SW480 (cell line): ENCODE measurements around the gene CYFIP1.

Experiments
- DNase-seq: peaks from one replicate; pipeline ENCODE4 v3.0.0-alpha.2; 2016; ENCODE audit warnings: low spot score

CYFIP1 gene

DNA sequence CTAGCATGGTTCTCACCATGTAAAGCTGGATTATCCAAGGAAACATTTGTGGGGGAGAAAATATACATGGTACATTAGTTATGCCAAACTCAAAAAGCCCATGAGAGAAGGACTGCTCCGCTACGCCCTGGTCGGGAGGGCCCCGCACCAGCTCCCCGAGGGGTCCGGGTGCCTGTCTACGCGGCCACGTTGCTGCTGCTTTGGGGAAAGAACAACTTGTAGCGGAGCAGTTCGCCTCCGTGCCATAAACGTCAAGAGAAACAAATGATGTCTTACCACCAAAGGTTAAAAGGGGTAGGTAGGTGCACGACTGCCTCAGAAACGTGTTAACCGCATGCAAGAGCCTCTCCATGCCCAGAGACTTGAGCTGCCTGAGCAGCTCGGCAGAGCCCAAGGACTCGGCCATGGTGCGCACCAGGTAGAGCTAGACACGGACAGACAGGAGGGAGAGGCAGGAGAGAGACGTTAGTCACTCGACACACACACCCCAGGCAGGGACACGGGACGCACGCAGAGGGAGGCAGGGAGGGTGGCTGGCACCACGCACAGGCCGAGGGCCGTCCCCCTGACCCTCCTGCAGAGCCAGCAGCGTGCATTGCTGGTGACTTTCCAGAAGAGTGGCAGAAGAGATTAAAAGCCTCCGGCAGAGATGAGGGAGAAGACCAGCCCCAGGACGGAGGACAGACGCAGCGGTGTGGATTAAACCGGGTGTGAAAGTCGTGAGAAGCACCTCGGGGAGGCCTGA is 63.4 kb downstream of the CYFIP1 start:
- no peak for DNase-seq

GRCh38 chr15:22915866-22916515 is 64.2 kb downstream of the CYFIP1 start:
- DNase-seq: no peak

DNA sequence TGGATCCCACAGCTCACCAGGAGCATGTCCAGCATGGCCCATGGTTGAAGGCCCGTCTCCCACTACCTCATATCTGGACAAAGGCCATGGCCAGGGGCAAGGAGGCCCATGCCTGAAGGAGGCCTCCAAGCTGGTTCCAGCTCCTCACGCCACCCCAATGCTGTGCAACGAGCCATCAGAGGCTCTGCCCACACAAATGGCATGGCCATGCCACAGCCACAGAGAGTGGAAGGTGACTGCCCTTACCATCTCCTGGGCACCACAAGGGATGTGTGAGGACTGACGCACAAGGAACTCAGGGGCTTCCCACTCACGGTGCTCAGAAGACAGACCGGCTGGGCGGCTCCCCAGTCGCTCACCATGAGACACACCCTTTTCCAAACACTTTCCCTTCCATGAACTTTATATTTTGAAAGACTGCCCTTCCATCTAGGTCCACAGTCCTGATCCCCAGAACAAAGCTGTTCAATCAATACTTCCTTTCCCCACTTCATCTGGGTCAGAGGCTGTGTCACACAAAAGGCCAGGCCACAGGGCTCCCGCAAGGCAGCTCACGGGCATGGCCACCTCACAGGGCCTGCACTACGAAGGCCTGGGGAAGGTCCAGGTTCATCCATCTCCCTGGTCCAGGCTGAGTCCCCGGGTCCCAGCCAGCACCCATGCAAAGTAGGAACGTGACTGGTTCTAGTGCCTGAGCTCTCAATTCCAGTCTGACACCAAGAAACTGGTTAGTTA is 66.4 kb downstream of the CYFIP1 start:
- DNase-seq: no peak

DNA sequence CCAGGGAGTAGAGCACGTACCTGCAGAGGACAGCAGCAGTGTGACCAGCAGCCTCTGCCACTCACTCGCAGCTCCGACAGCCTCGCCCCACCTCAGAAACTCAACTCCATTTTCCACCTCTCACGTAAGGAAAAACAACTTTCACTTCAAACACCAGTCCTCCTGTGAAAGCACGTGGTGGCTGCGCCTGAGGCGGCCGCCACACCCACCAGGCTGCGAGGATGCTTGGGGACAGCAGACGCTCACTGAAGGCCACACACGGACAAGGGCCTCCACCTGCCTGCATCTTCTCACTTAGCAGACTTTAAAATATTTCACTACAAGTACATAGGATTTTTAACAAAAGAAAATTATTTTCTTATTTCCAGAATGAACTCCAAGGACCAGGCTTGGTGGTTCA is 67.9 kb downstream of the CYFIP1 start:
- DNase-seq: no peak

DNA sequence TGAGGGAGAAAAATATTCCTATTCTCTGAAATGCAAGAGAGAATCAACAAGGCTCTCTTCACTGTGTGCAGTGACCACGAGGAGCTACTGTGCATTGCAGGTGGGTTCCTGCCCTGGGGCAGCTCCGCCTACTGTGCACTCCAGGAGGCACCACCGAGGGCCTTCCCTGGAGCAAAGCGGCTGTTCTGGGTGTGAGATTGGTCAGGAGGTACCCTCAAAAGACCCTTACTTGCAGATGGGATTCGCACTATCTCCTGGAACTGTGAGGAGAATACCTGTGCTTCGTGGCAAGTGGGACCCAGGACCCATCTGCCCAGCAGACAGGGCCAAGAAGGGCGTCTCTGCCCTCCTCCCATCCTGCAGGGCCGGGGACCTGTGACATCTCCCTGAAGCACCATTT is 68.9 kb downstream of the CYFIP1 start:
- no peak for DNase-seq

DNA sequence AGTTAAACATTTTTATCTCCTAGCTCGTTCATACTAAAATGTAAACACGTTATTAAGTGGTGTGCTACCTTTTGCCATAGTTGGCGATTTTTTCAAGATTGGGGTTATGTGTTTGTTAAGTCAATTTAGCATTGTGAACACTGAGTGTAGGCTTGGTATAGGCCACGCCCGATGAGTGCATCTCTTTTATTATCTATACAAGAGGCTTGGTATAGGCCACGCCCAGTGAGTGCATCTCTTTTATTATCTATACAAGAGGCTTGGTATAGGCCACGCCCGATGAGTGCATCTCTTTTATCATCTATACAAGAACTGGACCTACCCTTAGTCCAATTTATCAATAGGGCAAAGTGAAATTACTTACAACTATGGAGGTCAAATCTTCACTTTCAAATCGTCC is 71.3 kb downstream of the CYFIP1 start:
- no peak for DNase-seq

DNA sequence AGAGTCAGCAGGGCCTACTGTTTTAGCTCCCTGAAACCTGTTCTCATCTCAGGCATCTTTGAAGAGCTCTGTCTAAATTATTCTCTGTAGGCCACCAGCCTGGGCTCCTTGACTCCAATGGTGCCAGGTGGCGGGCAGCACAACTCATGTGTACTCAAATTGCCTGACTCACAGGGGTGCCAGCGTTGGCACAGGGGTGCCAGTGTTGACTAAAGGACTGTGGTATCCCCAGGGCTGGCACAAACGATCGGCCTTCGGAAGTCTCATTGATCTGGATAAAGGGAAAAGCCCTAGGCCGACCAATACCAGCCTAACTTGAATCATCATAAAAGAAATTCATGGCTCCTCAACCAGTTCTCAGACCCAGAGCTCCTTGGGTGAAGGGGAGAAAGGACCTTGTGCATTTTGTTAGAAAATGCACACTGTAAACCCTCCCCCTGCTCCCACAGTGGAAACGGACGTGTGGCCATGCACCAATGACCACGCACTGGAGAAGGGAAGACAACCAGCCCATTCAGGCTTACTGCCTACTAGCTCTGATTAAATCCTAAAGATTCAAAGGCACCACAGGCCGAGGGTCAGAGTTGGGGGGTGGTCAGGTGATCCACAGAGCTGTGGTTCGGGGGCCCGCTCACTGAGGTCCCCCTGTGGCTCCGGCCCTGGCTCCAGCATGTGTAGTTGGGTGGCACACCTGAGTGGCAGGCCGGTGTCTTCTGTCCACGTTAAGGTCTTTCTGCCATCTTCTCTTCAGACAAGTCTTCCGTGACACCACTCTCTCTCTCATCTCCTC is 72.8 kb downstream of the CYFIP1 start:
- DNase-seq: no peak

- no peak for DNase-seq
Observed at GRCh38 chr15:22904736-22905135, 75.4 kb downstream of the CYFIP1 start.

DNA sequence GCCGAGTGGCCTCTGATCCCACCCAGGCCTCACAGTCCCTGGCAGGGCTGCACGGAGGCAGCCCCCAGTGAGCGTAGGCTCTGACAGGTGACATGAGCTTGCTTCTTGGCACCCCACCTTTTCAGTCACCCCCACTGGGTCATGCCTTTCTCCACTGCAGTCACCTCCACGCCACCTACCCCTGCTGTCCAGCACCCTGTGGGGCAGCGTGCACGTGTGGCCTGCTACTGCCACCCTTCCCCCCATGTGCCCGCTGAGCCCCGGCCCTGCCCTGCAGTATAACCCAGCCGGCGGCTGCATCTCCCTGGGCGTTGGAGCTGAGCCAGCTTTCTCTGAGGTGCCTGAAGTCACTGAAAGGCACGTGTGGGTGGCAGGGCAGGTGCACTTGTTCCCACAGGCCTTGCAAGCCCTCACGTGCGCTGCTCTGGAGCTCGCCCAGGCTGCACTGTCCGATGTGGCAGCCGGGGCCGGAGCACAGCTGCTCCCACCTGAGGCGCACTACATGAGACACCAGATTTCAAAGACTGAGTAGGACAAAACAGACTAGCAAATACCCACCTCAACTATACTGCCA is 76.1 kb downstream of the CYFIP1 start:
- no peak for DNase-seq

GRCh38 chr15:22903427-22903826 is 76.7 kb downstream of the CYFIP1 start:
- DNase-seq: no peak

DNA sequence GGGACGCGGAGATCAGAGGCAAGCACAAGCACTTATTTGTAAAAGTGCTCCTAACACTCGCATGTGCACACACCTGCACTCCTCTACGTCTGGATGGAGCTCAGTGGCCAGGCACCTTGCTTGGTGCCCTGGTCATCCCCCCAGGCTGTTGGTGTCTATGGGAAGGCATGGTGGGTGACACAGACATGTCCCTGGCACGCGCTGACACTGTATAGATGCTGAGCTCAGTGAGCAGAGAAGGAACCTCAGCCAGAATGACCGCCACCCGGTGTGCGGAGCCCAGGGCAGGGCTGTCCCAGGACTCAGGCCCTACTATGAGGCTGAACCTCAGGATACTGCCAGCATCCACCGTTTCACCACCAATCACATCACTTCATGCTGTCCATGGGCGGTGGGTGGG is 77.2 kb downstream of the CYFIP1 start:
- DNase-seq: no peak

GRCh38 chr15:22902578-22902977 is 77.6 kb downstream of the CYFIP1 start:
- no peak for DNase-seq

DNA sequence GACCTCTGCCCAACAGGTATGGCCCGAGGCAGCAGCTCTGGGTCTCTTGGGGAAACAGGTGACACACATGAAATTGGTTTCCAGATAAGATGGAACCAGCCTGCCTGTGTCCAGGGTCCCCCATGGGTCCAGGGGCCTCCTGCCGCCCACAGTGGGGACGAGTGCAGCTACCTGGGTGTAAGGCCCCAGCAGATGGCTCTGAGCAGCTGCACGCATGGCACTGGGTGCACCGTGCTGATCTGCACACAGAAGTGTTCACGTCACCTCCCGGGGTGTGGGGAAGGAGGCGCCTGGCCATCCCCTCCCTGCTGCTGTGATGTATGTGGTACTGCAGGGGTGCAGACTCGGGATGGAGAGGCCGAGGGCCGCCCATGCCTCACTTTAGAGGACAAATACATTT is 78.1 kb downstream of the CYFIP1 start:
- no peak for DNase-seq

- peak; percentile 46 for DNase-seq
Observed at GRCh38 chr15:22895465-22896190, 84.5 kb downstream of the CYFIP1 start.

GRCh38 chr15:22893881-22894280 is 86.3 kb downstream of the CYFIP1 start:
- no peak for DNase-seq

DNA sequence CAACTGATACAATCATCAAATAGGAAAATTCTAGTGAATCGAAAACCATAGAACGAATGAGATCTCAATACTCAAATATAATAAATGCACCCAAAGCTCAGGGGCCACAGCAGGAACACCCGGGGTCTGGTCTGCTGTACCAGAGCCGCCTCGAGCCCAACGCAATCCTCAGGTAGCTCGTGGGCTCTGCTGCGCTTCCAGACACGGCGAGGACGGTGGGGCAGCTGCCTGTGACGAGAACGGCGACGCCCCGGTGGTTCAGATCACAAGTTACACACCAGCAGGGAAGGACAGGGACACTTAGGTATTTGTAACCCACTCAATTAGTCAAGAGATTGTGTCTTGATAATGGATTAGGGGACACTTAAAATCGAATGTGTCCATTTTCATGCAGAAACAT is 87.1 kb downstream of the CYFIP1 start:
- DNase-seq: no peak

DNA sequence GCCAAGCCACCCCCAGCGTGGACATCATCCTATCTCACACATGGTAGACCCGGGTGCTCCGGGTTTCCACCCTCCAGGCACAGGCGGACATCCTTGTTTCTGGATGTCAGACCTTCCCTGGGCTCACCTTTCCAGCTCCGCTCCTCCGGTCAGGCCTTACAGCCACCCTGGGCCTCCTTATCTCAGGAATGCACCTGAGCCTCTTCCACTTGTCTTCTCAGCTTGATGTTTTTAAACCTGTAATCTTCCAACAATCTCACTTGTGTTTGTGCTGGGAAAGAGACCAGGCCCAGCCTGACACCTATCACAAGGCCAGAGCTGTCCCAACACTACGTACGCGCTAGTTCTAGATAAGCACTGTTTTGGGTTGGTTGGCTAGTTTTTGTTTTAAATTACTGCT is 87.8 kb downstream of the CYFIP1 start:
- DNase-seq: no peak

GRCh38 chr15:22891426-22892210 is 88.5 kb downstream of the CYFIP1 start:
- no peak for DNase-seq

DNA sequence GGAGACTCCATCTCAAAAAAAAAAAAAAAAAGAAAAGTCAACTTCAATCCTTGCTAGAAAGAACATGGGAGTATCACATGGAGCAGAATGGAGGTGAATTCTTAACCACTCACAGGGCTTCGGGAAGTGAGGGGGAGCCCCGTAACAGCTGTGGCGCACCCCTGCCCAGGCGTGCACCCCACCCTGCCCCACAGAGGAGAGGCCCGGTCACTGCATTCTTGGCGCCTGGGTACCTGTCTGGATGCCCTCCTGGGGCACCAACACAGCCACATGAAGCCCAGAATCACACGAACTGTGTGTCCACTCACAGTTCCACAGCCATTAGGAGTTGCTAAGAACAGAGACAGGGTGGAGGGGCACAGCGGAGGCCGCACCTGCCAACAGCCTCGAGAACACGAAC is 89.9 kb downstream of the CYFIP1 start:
- no peak for DNase-seq

- no peak for DNase-seq
Observed at GRCh38 chr15:22889146-22889818, 90.9 kb downstream of the CYFIP1 start.
